Muscle of back (tissue), 13 donors: ENCODE measurements around the gene SNX15. TPM values are rescaled to one million over a fixed set of nuclear protein-coding genes. Genes with fewer than 3 reads are reported as not detected.
A peak's percentile ranks its signal among the peaks of the same experiment; 100 is the strongest.
"Not testable (repeated sequence)": the region's sequence is repeated elsewhere in the genome, so short reads cannot be mapped to it uniquely, and the experiment has no call there.

Experiments
- DNase-seq, 3 donors: peaks; one replicate each; pipeline versions ENCODE4 v3.0.0 to v3.0.0-alpha.2; 2013
- long read RNA-seq, 9 donors: transcript quantifications; one replicate each; lab custom pipeline, GENCODE V29; 2026
- polyA plus RNA-seq, 10 donors: library from polyadenylated mRNA; unstranded; fragments of 120-200 nt; gene quantifications; one replicate each; pipeline ENCODE4 v1.2.1, GENCODE V29; 2013; ENCODE audit not compliant: insufficient read length in 10 of 10

Gene SNX15
- polyA plus RNA-seq, result 10 to 100 TPM; 17.5 to 25.7 (median 22.5) TPM
- long read RNA-seq, donor 1, partial matches to known transcripts, result 0 of 3 reads
- long read RNA-seq, donor 1, other reads (novel, unspliced or antisense), result 0 of 3 reads
- long read RNA-seq, donor 2, transcript SNX15-202 (8 exons, 1,939 nt), result major isoform, 6 of 6 reads
- long read RNA-seq, donor 2, partial matches to known transcripts, result 0 of 6 reads
- long read RNA-seq, donor 2, other reads (novel, unspliced or antisense), result 0 of 6 reads
- long read RNA-seq, donor 3, result 0 reads
- long read RNA-seq, donor 4, partial matches to known transcripts, result 0 of 3 reads
- long read RNA-seq, donor 4, other reads (novel, unspliced or antisense), result 0 of 3 reads
- long read RNA-seq, donor 5, partial matches to known transcripts, result 8 of 12 reads
- long read RNA-seq, donor 5, other reads (novel, unspliced or antisense), result 0 of 12 reads
- long read RNA-seq, donor 6, transcript SNX15-202 (8 exons, 1,939 nt), result major isoform, 7 of 7 reads
- long read RNA-seq, donor 6, partial matches to known transcripts, result 0 of 7 reads
- long read RNA-seq, donor 6, other reads (novel, unspliced or antisense), result 0 of 7 reads
- long read RNA-seq, donor 7, partial matches to known transcripts, result 0 of 4 reads
- long read RNA-seq, donor 7, other reads (novel, unspliced or antisense), result 0 of 4 reads
- long read RNA-seq, donor 8, partial matches to known transcripts, result 0 of 4 reads
- long read RNA-seq, donor 8, other reads (novel, unspliced or antisense), result 0 of 4 reads
- long read RNA-seq, donor 9, partial matches to known transcripts, result 0 of 1 reads
- long read RNA-seq, donor 9, other reads (novel, unspliced or antisense), result 0 of 1 reads

DNA sequence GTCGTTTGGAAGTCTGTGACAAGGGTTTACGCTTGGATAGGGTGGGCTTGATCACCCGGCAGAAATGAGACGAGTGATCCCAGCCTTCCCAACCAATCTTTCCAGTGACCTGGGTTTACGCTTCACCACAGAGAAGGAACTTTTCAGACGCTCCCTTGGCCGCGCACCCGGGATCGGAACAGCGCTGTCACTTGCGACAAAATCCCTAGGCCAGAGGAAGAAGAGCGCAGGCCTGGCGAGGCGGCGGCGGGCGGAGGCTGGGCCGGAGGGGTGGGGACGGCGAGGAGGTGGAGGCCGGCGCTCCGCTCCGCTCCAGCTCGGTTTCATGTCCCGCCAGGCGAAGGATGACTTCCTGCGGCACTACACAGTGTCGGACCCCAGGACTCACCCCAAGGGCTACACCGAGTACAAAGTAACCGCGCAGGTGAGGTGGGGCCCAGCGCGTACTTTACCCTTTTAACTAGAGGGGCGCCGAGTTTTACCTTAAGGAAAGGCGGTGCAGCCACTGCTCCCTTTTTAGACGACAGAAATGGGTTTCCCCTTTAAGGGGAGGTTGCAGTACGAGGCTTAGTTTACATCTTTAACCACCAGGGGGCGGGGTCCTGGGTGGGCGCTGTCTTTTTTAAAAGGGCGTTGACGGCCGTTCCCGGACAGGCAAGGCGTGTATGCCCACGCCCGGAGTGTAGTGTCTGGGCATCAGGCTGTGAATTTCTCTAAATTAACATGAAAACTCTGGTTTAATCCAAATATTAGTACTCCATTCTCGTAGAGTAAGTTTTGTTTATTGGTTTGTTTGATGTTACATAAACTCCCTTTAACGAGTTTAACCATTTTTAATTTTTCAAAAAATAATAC lies at the start of gene SNX15:
Gene SNX15 (plus strand): TSS at position 227 of the 855 bp plus-strand sequence. CDS start 99 bp downstream, at position 326.
- peak; percentile 97 to 99 (median 97) for DNase-seq

GRCh38 chr11:64983339-64983738 lies 43.9 kb upstream of the SNX15 start:
- not testable (repeated sequence) for DNase-seq

- DNase-seq, result no peak
These were observed 39.0 kb upstream of the SNX15 start for GRCh38 chr11:64987998-64988854.

DNA sequence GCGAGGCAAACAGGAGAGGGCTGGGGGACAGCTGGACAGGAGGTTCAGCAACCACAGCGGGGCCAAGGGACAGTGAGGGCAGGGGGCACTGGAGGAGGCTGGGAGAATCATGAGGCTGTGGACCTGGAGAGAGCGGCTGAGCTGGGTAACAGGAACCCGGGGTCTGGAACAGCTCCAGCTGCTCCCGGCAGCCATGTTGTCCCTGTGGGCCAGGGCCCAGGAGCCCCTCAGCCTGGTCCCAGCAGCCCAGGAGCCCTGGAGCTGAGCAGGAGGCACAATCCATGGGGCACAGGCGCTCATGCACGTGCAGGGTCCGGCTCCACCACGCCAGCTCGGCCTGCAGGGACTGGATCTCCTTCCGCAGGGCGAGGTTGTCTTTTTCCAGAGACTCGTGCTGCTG lies 37.8 kb upstream of the SNX15 start:
- no peak for DNase-seq

DNA sequence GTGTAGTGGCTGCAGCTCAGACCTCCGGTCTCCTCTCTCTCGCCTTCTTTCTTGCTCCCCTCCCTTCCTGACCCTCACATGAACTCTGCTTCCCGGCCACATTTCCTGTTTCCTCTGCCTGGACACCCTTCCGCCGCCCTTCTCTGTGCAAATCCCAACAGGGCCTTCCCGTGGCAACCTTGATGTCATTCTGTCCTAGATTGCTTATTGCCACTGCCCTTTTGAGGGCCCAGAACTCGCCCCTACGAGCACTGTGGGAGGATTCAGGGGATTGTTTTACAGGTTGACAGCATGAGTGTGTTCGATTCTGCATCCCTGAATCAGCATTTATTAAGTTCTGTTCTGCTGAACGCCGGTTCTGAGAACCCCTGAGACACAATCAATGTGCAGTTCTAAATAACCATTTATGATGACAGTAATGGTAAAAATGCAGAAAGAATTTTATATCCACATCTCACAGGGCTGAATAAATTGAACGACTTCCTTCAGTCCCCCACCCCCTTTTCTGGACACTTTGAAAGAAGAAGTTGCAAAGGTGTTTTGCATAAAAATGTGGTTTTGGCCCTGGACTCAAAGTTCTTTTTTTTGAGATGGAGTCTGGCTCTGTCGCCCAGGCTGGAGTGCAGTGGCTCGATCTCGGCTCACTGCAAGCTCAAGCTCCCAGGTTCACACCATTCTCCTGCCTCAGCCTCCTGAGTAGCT lies 36.9 kb upstream of the SNX15 start:
- DNase-seq, result peak; percentile 30 to 79 (median 58)

DNA sequence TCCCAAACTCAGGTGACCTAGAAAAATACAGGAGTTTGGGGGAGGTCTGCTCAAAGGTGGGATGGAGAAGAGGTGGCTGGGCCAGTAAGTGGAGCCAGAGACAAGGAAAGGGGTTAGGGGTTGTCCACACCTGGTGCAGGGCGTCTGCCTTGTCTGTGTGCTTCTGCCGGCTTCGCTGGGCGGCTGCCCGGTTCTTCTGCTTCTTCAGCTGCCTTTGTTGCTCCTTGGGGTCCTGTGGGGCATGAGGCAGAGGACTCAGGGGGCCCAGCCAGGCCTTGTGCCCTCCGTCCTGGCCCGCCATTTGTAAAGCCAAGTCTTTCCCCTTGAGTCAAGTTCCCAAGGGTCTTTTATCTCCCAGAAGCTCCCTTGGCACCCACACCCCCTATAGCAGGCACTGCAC lies 32.9 kb upstream of the SNX15 start:
- no peak for DNase-seq

DNA sequence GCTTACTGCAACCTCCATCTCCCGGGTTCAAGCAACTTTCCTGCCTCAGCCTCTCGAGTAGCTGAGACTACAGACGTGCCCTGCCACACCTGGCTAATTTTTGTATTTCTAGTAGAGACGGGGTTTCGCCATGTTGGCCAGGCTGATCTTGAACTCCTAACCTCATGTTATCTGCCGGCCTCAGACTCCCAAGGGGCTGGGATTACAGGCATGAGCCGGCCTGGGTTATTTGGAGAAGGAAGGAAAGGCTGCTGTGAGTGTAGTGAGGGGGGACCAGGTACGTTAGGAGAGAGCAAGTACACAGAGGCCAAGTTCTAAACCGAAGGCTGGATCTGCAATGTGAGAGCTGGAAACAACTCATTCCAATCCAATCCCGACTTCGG lies 30.9 kb upstream of the SNX15 start:
- no peak for DNase-seq

- peak; percentile 30 to 62 (median 53) for DNase-seq
These were observed 30.4 kb upstream of the SNX15 start, which contains the start of gene BATF2 for GRCh38 chr11:64996710-64997380. Gene BATF2 (minus strand): TSS chr11:64996971. CDS start chr11:64996914, 57 bp downstream.

DNA sequence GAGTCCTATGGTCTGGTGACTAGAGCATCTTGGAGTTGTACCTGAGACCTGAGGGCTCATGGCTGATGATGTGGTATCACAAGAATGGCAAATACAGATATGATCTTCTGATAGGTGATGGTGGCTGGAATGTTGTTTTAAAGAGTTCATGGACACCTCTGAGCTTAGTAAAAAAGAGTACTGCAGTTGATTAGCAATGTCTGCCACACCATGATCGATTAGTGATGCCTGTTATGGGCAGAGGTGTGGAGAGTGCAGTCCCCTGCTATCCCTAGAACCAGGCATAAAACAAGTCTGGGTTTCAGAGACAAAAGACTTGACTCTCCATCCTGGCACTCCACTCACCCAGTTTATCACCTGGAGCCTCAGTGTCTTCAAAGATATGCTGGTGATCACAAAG lies 29.1 kb upstream of the SNX15 start:
- no peak for DNase-seq

DNA sequence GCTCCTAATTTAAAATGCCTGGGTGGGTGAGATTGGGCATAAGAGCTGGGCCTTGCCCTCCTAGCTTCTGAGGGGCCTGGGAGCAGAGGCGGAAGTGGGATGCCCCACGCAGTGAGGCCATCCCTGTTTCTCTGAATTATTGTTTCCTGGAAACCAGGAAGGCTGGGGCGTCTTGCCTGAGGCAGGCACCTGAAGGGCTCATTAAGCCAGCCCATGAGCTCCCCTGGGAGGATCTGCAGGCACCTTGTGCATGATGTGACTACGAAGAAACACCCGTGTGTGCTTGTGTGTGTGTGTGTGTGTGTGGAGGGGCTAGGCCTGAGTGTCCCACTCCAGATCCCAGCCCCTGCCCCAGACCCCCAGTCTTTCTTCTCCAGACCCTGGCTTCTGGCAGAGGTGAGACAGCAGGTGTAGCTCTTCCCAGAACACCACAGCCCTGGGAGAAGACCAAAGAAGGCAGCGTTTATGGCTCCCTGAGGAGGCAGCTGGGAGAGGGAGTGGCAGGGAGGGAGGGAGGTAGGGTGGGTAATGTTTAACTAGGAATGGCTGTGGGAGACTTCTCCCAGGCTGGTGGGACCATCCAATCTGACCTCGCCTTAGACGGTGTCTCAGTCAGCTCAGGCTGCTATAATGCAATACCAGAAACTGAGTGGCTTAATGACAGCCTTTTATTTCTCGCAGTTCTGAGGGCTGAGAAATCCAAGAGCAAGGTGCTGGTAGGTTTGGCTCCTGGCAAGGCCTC lies 28.4 kb upstream of the SNX15 start:
- no peak for DNase-seq

- DNase-seq, result no peak
These were observed 27.8 kb upstream of the SNX15 start for GRCh38 chr11:64999478-64999877.

GRCh38 chr11:65002706-65003105 lies 24.5 kb upstream of the SNX15 start:
- peak in 2 of 3 donors; percentile 40 to 53 for DNase-seq

DNA sequence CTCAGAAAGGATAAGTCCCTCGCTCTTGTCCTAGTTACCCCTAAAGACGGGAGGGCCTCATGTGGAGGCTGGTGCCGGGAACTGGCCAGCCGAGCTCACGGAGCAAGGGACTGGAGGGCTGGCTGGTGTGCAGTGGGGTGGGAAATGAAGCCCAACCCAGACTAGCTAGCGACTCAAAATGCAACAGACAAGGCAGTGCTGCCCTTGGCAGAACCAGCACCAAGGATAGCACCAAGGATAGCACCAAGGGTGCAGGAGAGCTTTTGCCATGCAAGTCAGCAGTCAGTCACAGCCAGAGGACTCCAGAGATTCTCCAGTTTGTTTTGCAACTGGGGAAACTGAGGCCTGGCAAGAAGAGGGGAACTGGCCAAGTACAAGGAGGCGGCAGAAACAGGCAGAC lies 24.0 kb upstream of the SNX15 start:
- DNase-seq, result no peak

DNA sequence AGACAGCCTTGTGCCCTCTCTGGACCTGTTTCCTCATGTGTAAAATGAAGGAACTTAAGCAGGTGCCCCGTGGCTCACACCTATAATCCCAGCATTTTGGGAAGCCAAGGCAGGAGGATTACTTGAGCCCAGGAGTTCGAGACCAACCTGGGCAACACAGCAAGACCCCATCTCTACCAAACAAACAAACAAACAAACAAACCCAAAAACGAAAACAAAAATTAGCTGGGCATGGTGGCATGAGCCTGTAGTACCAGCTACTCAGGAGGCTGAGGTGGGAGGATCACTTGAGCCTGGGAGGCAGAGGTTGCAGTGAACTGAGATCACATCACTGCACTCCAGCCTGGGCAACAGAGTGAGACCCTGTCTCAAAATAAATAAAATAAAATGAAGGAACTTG lies 23.3 kb upstream of the SNX15 start:
- not testable (repeated sequence) for DNase-seq

DNA sequence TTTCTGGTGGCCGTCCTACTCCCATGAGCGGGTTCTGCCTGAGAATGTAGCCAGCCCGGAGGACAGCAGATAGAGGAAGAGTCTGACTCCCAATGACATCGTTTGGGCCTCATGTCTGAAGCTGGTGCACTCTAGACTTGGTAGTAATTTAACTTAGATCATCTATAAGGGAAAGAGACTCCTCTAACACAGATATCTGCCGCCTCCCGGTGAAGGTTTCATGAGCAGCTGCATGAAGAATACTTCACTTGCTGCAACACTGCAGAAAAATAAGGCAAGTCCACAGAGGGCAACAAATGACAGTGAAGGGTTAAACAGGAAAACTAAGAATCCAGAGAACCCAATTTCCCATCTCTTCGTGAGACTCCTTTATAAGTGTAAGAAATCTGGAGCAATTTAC lies 19.2 kb upstream of the SNX15 start:
- DNase-seq, result no peak

- no peak for DNase-seq
These were observed 18.4 kb upstream of the SNX15 start for GRCh38 chr11:65008873-65009272.

DNA sequence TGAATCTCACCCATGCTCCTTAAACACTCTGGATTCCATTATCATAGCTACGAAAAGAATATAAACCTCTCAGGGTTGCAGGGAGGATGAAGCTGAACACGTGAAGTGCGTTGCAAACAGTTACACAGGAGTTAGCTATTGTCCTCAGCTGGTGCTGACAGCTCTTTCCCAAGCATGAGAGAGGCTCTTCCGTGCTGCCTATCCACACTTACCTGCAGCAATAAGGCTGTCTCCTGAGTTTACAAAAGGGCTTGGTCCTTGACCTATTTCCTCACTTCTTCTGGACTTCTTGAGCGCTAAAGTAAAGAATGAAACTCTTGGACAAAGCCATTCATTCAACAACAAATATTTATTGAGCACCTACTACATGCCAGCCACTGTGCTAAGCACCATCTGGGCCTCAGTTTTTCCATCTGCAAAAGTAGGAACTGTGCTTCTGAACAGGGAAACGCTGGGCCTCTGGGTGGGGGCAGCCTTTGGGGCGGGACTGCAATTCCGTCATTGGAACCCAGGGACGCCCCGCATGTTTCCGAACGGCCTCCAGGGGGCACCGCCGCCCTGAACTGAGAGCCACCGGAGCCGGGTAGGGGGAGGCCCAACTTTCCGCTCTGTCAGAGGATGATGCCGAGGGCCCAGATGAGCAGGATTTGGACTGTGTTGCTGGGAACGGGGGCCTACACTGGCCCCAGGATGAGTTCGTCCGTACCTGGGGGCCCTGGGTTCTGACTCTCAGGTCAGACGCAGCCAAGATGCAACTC lies 13.9 kb upstream of the SNX15 start:
- peak; percentile 86 to 96 (median 93) for DNase-seq
